ENCODE results near the gene STK39.

Gene STK39

DNA sequence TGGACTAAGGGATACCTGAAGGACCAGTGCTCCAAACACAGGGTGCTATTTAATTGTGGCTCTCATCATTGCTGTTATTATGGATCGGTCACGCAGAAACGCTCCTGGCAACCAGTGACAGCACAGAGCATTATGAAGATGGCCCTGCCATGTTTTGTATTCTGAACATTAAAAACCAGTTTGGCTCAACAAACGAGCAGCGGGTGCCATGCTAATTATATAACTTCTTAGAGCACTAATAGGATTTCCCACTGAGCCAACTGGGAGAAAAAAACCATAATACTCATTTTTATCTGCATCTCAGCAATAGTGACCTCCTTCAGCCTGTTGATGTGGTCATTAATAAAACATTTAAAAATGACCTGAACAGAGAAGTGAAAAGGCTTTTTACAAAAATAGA is 212.8 kb downstream of the STK39 start:
- Histone ChIP-seq H3K36me3 (ENCODE audit: insufficient read depth, low read length) (peaks cover 20% of the 10 kb centered on the region), H3K27me3 (ENCODE audit: insufficient read depth, low read length) (no peaks in the 10 kb centered on the region), H3K4me3 (ENCODE audit: low read length) (no peak overlapping the region), H2AFZ (ENCODE audit: low read depth, low read length) (no peak overlapping the region), H3K4me1 (ENCODE audit: insufficient read depth, low read length) (no peaks in the 10 kb centered on the region), H3K9me3 (ENCODE audit: low read length) (no peaks in the 10 kb centered on the region)

DNA sequence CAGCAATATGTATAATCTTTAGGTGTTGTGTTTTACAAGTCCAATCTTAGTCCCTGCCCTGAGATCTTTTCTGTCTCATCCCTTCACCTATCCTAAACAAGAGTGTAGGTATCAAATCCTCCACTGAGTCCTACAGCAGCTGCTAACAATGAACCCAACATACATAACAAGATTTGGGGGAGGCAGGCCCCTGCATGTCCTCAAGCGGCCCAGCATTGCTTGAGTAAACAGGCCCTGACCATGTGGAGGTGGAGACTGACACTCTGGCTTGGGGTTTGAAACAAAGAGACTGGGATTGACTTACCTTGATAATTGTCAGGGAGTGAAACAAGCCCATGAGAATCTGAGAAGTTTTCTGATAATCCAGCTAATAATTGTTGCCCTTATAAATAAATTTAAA is 213.4 kb downstream of the STK39 start:
- H2AFZ ChIP-seq (ENCODE audit: low read depth, low read length): no peak overlapping the region
- H3K4me1 ChIP-seq (ENCODE audit: insufficient read depth, low read length): no peaks in the 10 kb centered on the region
- H3K4me3 ChIP-seq (ENCODE audit: low read length): no peak overlapping the region
- H3K27me3 ChIP-seq (ENCODE audit: insufficient read depth, low read length): no peaks in the 10 kb centered on the region
- H3K36me3 ChIP-seq (ENCODE audit: insufficient read depth, low read length): peaks cover 21% of the 10 kb centered on the region
- H3K9me3 ChIP-seq (ENCODE audit: low read length): no peaks in the 10 kb centered on the region

DNA sequence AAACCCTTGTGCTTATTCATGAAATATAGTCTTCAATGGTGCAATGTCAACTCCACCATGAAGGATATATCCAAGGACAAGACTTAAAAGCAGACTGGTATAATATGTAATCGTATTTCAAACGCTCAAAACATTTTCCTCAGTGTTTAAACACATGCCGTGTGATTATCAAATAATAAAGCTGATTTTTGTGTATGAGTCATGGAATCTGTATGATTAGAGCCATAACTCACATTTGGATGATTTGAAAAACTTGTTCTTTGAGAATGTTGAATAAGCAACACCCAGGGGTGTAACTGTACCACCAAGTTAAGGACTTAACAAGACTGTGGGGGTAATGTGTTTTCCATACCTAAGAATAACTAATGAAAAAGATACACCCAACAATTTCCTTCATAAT is 215.3 kb downstream of the STK39 start:
- no peak overlapping the region for H2AFZ ChIP-seq (ENCODE audit: low read depth, low read length)

DNA sequence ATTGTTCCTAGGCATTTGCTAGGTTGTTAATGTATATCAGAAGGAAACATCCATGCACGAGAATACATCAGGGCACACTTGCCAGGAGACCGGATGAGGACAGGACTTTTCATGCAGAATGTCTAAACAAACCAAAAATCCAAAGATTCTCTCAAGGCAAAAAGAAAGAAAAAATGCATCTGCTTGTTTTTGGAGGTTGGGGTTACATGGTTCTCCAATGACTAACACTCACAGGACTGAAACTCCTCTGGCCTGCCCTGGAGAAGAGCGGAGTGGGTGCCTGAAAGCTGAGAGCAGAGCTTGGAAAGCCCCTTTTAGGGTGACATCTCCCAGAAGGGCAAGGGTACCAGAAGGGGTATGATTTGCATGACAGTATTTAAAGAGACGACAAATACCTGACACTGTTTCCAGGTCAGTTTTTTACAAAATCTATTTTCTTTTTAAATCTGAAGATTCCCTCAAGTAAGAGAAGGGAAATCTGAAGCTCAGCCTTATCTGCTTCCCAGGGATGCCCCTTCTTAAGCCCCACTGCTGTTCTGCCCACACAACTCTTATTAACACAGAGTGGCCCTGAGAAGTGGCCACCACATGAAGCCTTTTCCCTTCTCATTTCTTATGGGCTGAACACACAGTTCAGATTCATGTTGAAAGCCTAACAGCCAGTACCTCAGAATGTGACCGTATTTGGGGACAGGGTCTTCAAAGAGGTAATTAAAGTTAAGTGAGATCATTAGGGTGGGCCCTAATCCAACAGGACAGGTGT is 216.4 kb downstream of the STK39 start:
- no peaks in the 10 kb centered on the region for H3K9me3 ChIP-seq (ENCODE audit: low read length)
- H3K36me3 ChIP-seq (ENCODE audit: insufficient read depth, low read length): peaks cover 24% of the 10 kb centered on the region
- no peaks in the 10 kb centered on the region for H3K27me3 ChIP-seq (ENCODE audit: insufficient read depth, low read length)
- H3K4me1 ChIP-seq (ENCODE audit: insufficient read depth, low read length): no peaks in the 10 kb centered on the region
- no peak overlapping the region for H3K4me3 ChIP-seq (ENCODE audit: low read length)
- H2AFZ ChIP-seq (ENCODE audit: low read depth, low read length): no peak overlapping the region

More for the DNA sequence above, 215.3 kb downstream of the STK39 start:
- peaks cover 22% of the 10 kb centered on the region for H3K36me3 ChIP-seq (ENCODE audit: insufficient read depth, low read length)
- H3K27me3 ChIP-seq (ENCODE audit: insufficient read depth, low read length): no peaks in the 10 kb centered on the region
- no peaks in the 10 kb centered on the region for H3K4me1 ChIP-seq (ENCODE audit: insufficient read depth, low read length)
- no peaks in the 10 kb centered on the region for H3K9me3 ChIP-seq (ENCODE audit: low read length)
- H3K4me3 ChIP-seq (ENCODE audit: low read length): no peak overlapping the region

DNA sequence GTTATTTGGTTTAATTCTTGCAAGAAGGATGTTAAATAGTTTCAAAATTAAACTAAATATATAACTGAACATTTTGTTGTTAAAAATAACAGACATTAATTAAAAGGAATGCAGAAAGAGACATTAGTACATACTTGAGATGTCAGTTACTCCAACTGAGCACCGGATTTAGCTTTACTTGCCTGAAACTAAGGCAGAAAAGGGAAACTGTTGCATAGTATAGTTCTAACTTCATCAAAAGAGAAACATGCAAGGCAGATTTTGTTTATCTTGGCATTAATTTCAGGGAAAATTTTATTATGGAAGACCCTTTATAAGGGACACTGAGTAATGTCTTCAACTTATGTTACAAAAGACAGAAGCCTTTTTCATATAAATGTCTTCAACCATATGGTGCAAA is 218.3 kb downstream of the STK39 start:
- H3K27me3 ChIP-seq (ENCODE audit: insufficient read depth, low read length): no peaks in the 10 kb centered on the region
- H3K36me3 ChIP-seq (ENCODE audit: insufficient read depth, low read length): peaks cover 27% of the 10 kb centered on the region
- H3K4me3 ChIP-seq (ENCODE audit: low read length): no peak overlapping the region
- no peaks in the 10 kb centered on the region for H3K4me1 ChIP-seq (ENCODE audit: insufficient read depth, low read length)
- H2AFZ ChIP-seq (ENCODE audit: low read depth, low read length): no peak overlapping the region
- H3K9me3 ChIP-seq (ENCODE audit: low read length): no peaks in the 10 kb centered on the region

DNA sequence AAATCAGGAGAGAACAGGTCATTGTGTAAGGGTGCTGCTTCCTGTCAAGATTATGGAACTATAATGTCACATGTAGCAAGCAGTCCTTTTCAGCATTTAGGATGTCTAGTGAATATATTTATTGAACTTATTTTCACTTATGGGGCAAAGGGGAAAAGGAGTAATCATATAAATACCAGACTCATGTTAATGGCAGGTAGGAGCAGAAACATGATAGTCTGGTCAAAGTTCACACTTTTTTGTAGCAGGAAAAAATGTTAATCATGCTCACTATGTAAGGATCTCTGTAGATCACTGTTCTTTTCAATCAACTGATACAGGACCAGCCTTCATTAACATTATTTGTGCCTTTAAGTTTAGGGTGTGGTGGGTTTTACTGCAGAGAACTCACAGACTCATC is 219.0 kb downstream of the STK39 start:
- H3K36me3 ChIP-seq (ENCODE audit: insufficient read depth, low read length): peaks cover 26% of the 10 kb centered on the region
- H3K4me3 ChIP-seq (ENCODE audit: low read length): no peak overlapping the region
- H3K27me3 ChIP-seq (ENCODE audit: insufficient read depth, low read length): no peaks in the 10 kb centered on the region
- H2AFZ ChIP-seq (ENCODE audit: low read depth, low read length): no peak overlapping the region
- no peaks in the 10 kb centered on the region for H3K4me1 ChIP-seq (ENCODE audit: insufficient read depth, low read length)
- H3K9me3 ChIP-seq (ENCODE audit: low read length): no peaks in the 10 kb centered on the region

DNA sequence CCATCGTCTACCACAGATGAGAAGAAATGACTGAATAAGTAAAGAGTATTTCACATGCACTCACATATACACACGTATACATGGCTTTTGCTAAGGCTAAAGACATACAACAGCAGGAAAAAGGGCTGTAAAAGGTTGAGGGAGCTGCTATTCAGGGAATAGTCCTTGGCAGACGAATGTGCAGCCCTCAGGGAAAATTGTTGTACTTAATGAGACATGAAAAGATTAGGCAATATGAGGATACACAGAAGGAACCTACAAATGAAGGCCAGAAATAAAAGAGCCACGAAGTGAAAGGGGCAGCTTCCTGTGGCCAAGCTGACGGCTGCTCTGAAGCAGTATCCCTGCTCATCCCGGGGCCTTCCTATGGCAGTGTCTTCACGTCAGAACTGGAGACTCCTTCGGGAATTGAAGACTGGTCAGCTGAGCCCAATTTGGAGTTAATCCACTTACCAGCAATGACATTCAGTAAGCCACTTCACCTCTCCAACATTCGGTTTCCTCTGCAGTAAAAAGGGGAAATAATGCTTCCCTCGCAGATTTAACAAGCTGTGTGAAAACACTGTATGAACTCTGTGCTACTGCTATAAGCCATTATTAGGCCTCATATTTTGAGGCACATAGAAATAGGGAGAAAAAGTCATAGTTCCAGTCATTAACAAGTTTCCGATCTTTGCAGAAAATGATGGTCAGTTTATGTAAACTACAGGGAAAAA is 221.8 kb downstream of the STK39 start:
- H3K9me3 ChIP-seq (ENCODE audit: low read length): no peaks in the 10 kb centered on the region
- no peaks in the 10 kb centered on the region for H3K4me1 ChIP-seq (ENCODE audit: insufficient read depth, low read length)
- no peak overlapping the region for H3K4me3 ChIP-seq (ENCODE audit: low read length)
- H2AFZ ChIP-seq (ENCODE audit: low read depth, low read length): no peak overlapping the region
- no peaks in the 10 kb centered on the region for H3K27me3 ChIP-seq (ENCODE audit: insufficient read depth, low read length)
- peaks cover 23% of the 10 kb centered on the region for H3K36me3 ChIP-seq (ENCODE audit: insufficient read depth, low read length)

DNA sequence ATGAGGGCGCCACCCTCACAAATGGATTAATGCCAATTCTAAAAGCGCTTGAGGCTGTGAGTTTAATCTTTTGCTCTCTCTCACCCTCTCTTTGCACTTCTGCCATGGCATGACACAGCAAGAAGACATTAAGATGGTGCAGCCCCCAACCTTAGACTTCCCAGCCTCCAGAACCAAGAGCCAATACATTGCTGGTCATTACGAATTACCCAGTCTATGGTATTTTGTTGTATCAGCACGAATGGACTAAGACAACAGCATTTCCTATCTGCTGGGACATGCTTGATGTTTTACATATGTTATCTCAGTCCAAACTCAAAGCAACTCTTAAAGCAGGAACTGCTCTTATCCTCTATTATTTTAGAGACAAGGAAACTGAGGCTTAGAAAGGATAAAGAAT is 222.9 kb downstream of the STK39 start:
- H3K9me3 ChIP-seq (ENCODE audit: low read length): no peaks in the 10 kb centered on the region
- H2AFZ ChIP-seq (ENCODE audit: low read depth, low read length): no peak overlapping the region
- H3K4me3 ChIP-seq (ENCODE audit: low read length): no peak overlapping the region
- H3K36me3 ChIP-seq (ENCODE audit: insufficient read depth, low read length): peaks cover 21% of the 10 kb centered on the region
- no peaks in the 10 kb centered on the region for H3K4me1 ChIP-seq (ENCODE audit: insufficient read depth, low read length)
- no peaks in the 10 kb centered on the region for H3K27me3 ChIP-seq (ENCODE audit: insufficient read depth, low read length)

DNA sequence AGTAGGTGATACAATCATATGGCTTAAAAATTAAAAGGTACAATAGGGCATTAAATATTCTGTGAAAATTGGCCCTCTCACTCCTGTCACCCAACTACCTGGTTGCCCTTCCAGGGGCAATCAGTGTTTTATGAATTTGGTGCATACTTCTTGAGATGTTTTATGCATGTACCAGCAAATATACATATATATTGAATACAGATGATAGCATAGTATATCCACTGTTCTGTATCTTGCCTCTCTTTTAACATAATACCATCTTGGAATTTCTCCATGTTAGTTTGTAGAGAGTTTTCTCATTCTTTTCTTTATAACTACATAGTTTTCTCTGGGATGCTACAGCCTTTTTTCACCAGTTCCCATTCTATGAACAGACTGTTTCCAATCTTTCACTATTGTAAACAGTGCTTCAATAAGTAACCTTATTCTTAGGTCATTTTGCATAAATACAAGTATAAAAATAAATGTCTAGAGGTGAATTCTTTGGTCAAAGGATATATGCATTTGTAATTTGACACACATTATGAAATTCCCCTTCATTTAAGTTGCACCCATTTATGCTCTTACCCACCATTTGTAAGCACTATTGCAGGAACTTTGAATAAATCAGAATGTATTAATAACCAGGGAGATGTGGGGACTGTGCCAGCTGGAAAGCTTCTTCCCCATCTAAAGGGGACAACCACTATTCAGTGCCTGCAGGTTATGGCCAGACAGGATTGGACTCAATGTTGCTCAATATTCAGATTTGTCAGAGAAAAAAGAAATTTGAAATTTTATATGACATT is 225.4 kb downstream of the STK39 start:
- peaks cover 18% of the 10 kb centered on the region for H3K36me3 ChIP-seq (ENCODE audit: insufficient read depth, low read length)
- H3K4me1 ChIP-seq (ENCODE audit: insufficient read depth, low read length): no peaks in the 10 kb centered on the region
- no peaks in the 10 kb centered on the region for H3K27me3 ChIP-seq (ENCODE audit: insufficient read depth, low read length)
- H2AFZ ChIP-seq (ENCODE audit: low read depth, low read length): no peak overlapping the region
- H3K4me3 ChIP-seq (ENCODE audit: low read length): no peak overlapping the region
- no peaks in the 10 kb centered on the region for H3K9me3 ChIP-seq (ENCODE audit: low read length)

DNA sequence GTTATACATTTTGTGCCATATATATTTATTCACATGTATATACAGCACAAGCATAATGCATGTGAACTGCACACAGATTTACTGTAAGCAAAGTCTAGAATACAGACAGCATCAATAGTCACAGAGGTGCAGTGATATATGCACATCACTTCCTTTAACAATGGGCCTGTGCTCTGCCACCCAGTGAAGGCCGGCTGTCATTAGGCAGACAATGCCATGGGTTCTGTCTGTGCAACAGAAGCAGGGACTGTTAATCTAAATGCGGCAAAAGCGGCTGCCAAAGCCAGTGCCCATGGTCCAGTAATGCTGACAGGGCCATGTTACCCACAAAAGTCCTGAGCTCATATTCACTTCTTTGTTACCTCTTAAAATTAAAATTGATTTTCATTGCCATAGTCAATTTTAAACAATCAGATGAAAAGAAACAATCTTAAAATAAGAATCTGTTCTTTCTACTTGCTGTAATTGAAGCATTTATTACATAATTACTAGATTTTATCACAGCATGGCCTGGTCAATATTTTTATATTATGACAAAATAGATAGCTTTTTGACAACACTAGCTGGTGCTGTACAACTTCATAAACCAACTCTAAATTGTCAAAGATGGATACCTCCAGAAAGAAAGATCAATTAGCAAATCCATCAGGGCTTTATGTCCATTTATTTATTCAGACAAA is 232.0 kb downstream of the STK39 start:
- no peaks in the 10 kb centered on the region for H3K9me3 ChIP-seq (ENCODE audit: low read length)
- no peaks in the 10 kb centered on the region for H3K4me1 ChIP-seq (ENCODE audit: insufficient read depth, low read length)
- no peak overlapping the region for H2AFZ ChIP-seq (ENCODE audit: low read depth, low read length)
- H3K27me3 ChIP-seq (ENCODE audit: insufficient read depth, low read length): no peaks in the 10 kb centered on the region
- no peak overlapping the region for H3K4me3 ChIP-seq (ENCODE audit: low read length)
- H3K36me3 ChIP-seq (ENCODE audit: insufficient read depth, low read length): peaks cover 27% of the 10 kb centered on the region

DNA sequence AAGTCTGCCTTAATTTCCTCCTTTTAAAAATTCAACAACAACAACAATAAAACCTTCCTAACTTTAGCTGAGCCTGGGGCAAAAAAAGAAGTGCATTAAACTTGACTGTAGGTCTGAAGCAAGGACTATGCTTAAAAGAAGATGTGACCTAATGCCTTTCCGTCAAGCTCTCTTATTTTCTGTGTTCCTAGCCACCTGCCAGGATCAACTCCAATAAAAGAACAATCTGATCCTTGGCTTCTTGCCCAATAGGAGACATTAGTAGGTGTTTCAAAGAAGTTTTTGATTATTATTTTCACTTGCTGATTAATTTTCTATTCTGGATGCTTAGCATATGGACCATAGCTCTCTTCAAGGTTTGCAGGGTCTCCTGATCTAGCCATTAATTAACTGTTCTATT is 237.5 kb downstream of the STK39 start:
- H3K4me3 ChIP-seq (ENCODE audit: low read length): no peak overlapping the region
- no peaks in the 10 kb centered on the region for H3K9me3 ChIP-seq (ENCODE audit: low read length)
- no peaks in the 10 kb centered on the region for H3K4me1 ChIP-seq (ENCODE audit: insufficient read depth, low read length)
- no peak overlapping the region for H2AFZ ChIP-seq (ENCODE audit: low read depth, low read length)
- peaks cover 47% of the 10 kb centered on the region for H3K36me3 ChIP-seq (ENCODE audit: insufficient read depth, low read length)
- H3K27me3 ChIP-seq (ENCODE audit: insufficient read depth, low read length): no peaks in the 10 kb centered on the region

DNA sequence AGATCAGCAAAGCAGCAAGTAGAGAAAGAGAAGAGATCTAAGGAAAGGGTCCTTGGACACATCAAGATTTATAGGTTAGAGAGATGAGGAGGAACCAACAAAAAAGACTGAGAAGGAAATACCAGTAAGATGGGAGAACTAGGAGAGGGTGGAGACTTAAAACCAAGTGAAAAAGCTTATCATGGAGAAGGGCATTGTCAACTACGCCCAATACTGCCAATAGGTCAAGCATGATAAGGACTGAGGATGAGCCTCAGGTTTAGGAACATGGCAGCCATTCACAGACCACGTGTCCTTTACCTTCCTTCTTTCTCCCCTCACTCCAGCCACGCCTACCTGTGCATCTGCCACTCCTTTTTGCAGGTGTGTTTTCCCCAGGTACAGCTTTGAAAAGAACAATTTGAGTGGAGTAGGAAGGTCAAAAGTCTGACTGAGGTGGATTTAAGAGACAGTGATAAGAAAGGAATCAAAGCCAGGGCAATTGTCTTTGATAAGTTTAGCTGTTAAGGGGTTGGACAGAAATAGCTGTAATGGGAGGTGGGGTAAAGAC is 238.7 kb downstream of the STK39 start:
- Histone ChIP-seq H3K4me3 (ENCODE audit: low read length) (no peak overlapping the region), H3K36me3 (ENCODE audit: insufficient read depth, low read length) (peaks cover 44% of the 10 kb centered on the region), H3K9me3 (ENCODE audit: low read length) (no peaks in the 10 kb centered on the region), H2AFZ (ENCODE audit: low read depth, low read length) (no peak overlapping the region), H3K27me3 (ENCODE audit: insufficient read depth, low read length) (no peaks in the 10 kb centered on the region), H3K4me1 (ENCODE audit: insufficient read depth, low read length) (no peaks in the 10 kb centered on the region)
